GM12878 (cell line): ENCODE data around the gene FHOD3. TPM values are rescaled to one million over a fixed set of nuclear protein-coding genes. Genes with fewer than 3 reads are reported as not detected.

Experiments
- ATAC-seq: fragments of 200-7000 bp; cut with Tn5 transposase; 3 replicates; pipeline ENCODE4 v1.9.1; 2020; ENCODE audit warnings: mild to moderate bottlenecking, moderate library complexity
- BruUV-seq: library from RNA; stranded (reverse); fragments of 400-500 nt; replicated peaks from 2 replicates; lab custom pipeline; 2021; lab: Mats Ljungman, UMichigan
- CTCF ChIA-PET: fragments of 300-600 bp; sonication (Branson Sonifier 250); formaldehyde crosslinking; extraction: SDS; loops from one replicate; lab custom pipeline; 2021; ENCODE audit warnings: inconsistent platforms; lab: Yijun Ruan, JAX
- POLR2A ChIA-PET: fragments of 350-600 bp; formaldehyde crosslinking; extraction: SDS; loops from one replicate; lab custom pipeline; 2021; ENCODE audit warnings: inconsistent platforms; lab: Charles Lee
- RAD21 ChIA-PET: fragments of 300-600 bp; sonication (Branson Sonifier 250); formaldehyde crosslinking; loops from one replicate; lab custom pipeline; 2023; ENCODE audit warnings: antibody characterized with exemption; ENCODE audit not compliant: unreplicated experiment; lab: Charles Lee
- SMC1A ChIA-PET: fragments of 300-600 bp; sonication (Branson Sonifier 250); formaldehyde crosslinking; loops from one replicate; lab custom pipeline; 2023; ENCODE audit not compliant: unreplicated experiment, uncharacterized antibody; lab: Charles Lee
- DNase-seq: peaks from one replicate; pipeline ENCODE4 v3.0.0-alpha.2; 2011; ENCODE audit warnings: low read depth, low spot score
- FAIRE-seq: peaks from 3 replicates; lab custom pipeline; 2011; peaks lifted over from hg19 to GRCh38; lab: Jason Lieb, UNC
- H2AFZ ChIP-seq: 2 replicates; pipeline ENCODE4 v1.6.0; 2011; ENCODE audit warnings: low read depth, low read length, control low read depth; ENCODE audit not compliant: control insufficient read depth
- H3K27ac ChIP-seq: 2 replicates; pipeline ENCODE4 v1.5.1; 2011; ENCODE audit warnings: control low read depth; ENCODE audit not compliant: control insufficient read depth, insufficient read depth
- H3K27me3 ChIP-seq, 2 experiments: replicated peaks in 1 of 2; 2 replicates each; pipeline versions ENCODE4 v1.6.0 to v1.6.1; 2011; ENCODE audit warnings: low read length in 1 of 2; ENCODE audit not compliant: control insufficient read depth in 2 of 2, insufficient read depth in 2 of 2
- H3K36me3 ChIP-seq, 2 experiments: 2 replicates each; pipeline ENCODE4 v1.5.1; 2011; ENCODE audit warnings: low read length in 1 of 2; ENCODE audit not compliant: control insufficient read depth in 2 of 2, insufficient read depth in 2 of 2
- H3K4me1 ChIP-seq: 2 replicates; pipeline ENCODE4 v1.6.1; 2011; ENCODE audit warnings: mild to moderate bottlenecking, low read length, moderate library complexity, mixed read lengths; ENCODE audit not compliant: control insufficient read depth, insufficient read depth
- H3K4me2 ChIP-seq: 2 replicates; pipeline ENCODE4 v1.6.0; 2011; ENCODE audit warnings: control low read depth; ENCODE audit not compliant: control insufficient read depth, insufficient read depth
- H3K4me3 ChIP-seq: fragments of 200-600 bp; sonication (generic); 2 replicates; pipeline ENCODE4 v1.5.1; 2016
- H3K79me2 ChIP-seq: 2 replicates; pipeline ENCODE4 v1.6.0; 2011; ENCODE audit warnings: low read length; ENCODE audit not compliant: control insufficient read depth, insufficient read depth
- H3K9ac ChIP-seq: 2 replicates; pipeline ENCODE4 v1.8.0; 2011; ENCODE audit warnings: low read length, control low read depth, mixed read lengths; ENCODE audit not compliant: control insufficient read depth, insufficient read depth
- H3K9me3 ChIP-seq: replicated peaks from 3 replicates; pipeline ENCODE4 v1.5.1; 2011; ENCODE audit warnings: mild to moderate bottlenecking, low read length; ENCODE audit not compliant: control insufficient read depth, insufficient read depth
- H4K20me1 ChIP-seq: 2 replicates; pipeline ENCODE4 v1.6.0; 2011; ENCODE audit not compliant: control insufficient read depth, insufficient read depth
- CBFB ChIP-seq: IDR thresholded peaks from 2 replicates; pipeline ENCODE4 v1.6.1; 2016; ENCODE audit warnings: antibody characterized with exemption, low read depth
- CREB1 ChIP-seq: IDR thresholded peaks from 2 replicates; pipeline ENCODE4 v1.6.1; 2012; ENCODE audit warnings: low read depth, mild to moderate bottlenecking, inconsistent platforms
- CREM ChIP-seq: IDR thresholded peaks from 2 replicates; pipeline ENCODE4 v1.6.1; 2014; ENCODE audit warnings: antibody characterized with exemption, low read depth
- DPF2 ChIP-seq: fragments of 450-650 bp; IDR thresholded peaks from 2 replicates; pipeline ENCODE4 v1.6.1; 2017; ENCODE audit warnings: mild to moderate bottlenecking
- EED ChIP-seq: sonication (generic); IDR thresholded peaks from 2 replicates; pipeline ENCODE4 v1.6.1; 2016; ENCODE audit warnings: antibody characterized with exemption, low read depth
- EP300 ChIP-seq, 2 experiments: fragments of 150-350 bp in 1 of 2; IDR thresholded peaks; 2 replicates each; pipeline ENCODE4 v1.6.1; 2011 to 2012; ENCODE audit warnings: low read depth in 2 of 2, low read length in 2 of 2, borderline replicate concordance in 1 of 2, improper control_type of control experiment in 1 of 2, inconsistent platforms in 1 of 2; ENCODE audit not compliant: control insufficient read depth in 1 of 2
- IKZF2 ChIP-seq, 2 experiments: fragments of 450-650 bp; IDR thresholded peaks; 2 replicates each; pipeline ENCODE4 v1.6.1; 2017; ENCODE audit warnings: mild to moderate bottlenecking in 2 of 2, moderate library complexity in 2 of 2
- RUNX3 ChIP-seq: IDR thresholded peaks from 2 replicates; pipeline ENCODE4 v1.6.1; 2012; ENCODE audit warnings: low read length, inconsistent platforms
- SPI1 ChIP-seq: IDR thresholded peaks from 2 replicates; pipeline ENCODE4 v1.6.1; 2011; ENCODE audit warnings: low read depth, mild to moderate bottlenecking, low read length, moderate library complexity, borderline replicate concordance; ENCODE audit not compliant: insufficient read depth
- WGBS: methylation state at CpG from one replicate; pipeline ENCODE4 v1.1.6; 2016; ENCODE audit warnings: low lambda C conversion rate; ENCODE audit not compliant: insufficient replicate concordance, insufficient coverage; ENCODE audit errors: missing lambda C conversion rate; 5-methylcytosine and 5-hydroxymethylcytosine counted together
- in situ Hi-C: fragments of 300-500 bp; cut with MboI; formaldehyde crosslinking; loops from 9 replicates; pipeline ENCODE4 v1.14.3; 2018; ENCODE audit warnings: mixed read lengths
- intact Hi-C: fragments of 100-400 bp; cut with micrococcal nuclease; formaldehyde crosslinking; loops from one replicate; pipeline ENCODE4 v1.14.2; 2022; ENCODE audit not compliant: unreplicated experiment
- polyA plus RNA-seq, 11 experiments: library from polyadenylated mRNA; depleted of rRNA in 4 of 11; unstranded in 6 of 11; stranded (reverse) in 5 of 11; fragments of >200 nt; fragmentation: Nextera tagmentation in 4 of 11; fragmentation: Illumina TruSeq in 1 of 11; extraction: Ambion mirVana in 4 of 11; extraction: Trizol in 1 of 11; gene quantifications; 1 replicate in 1 of 11; 2 replicates in 10 of 11; pipeline versions ENCODE4 v1.2.1 to v1.2.3, GENCODE V29; 2011 to 2016; ENCODE audit warnings: inconsistent platforms in 2 of 11, missing spikeins in 2 of 11, low read depth in 1 of 11
- total RNA-seq, 4 experiments: library from RNA; depleted of rRNA in 3 of 4; stranded (reverse); fragments of >200 nt in 3 of 4; fragmentation: Illumina TruSeq in 1 of 4; extraction: Trizol in 1 of 4; gene quantifications; 2 replicates each; pipeline versions ENCODE4 v1.2.1 to v1.2.3, GENCODE V29; 2013 to 2021
- TF ChIP-seq, protein P1 (sequence below): fragments of 450-650 bp; IDR thresholded peaks from 2 replicates; pipeline ENCODE4 v1.6.1; 2016; ENCODE audit warnings: mild to moderate bottlenecking, moderate library complexity, borderline replicate concordance
- TF ChIP-seq, protein P2 (sequence below): IDR thresholded peaks from 2 replicates; pipeline ENCODE4 v1.6.1; 2012; ENCODE audit warnings: improper control_type of control experiment, low read depth, low read length; ENCODE audit not compliant: insufficient replicate concordance

FHOD3 gene
- total and polyA plus RNA-seq, 10 of the 15 experiments (the other 5 are each of a cell fraction or from before 2014, with no cell fraction given) = 0.77 to 26.7 (median 10.4) TPM

DNA sequence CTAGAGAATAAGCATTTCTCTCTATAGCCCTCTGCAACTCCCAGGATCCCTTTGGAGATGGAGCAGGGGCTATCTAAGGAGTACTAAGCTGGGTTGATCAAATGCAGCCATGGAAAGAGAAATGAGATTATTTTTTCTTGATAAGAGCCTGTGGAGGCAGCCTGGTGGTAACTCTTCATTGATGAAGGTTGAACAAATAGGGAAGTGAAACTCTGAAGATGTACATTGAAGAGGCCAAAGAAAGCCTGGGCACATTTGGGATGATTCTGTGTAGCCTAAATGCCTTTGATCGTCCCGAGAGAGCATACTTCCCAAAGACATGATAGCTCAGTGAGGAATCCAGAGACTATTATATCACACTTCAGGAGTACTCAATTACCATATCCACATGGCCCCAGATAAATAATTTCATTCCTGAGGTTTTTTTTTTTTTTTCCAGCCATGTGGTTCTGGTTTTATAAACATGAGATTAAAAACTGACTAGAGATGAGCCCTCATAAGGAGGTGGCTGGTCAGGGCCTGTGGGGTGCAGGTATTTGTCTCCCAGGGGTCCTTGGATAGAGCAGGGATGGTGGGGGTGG is 338.8 kb downstream of the FHOD3 start:
- FAIRE-seq = peak; percentile 18
- Histone ChIP-seq H3K4me3 (no peak overlapping the region), H3K4me2 (peak overlapping the region; percentile 87), H3K9ac (peak overlapping the region; percentile 42), H2AFZ (peak overlapping the region; percentile 28; the same call in 1 of the 2 replicates), H4K20me1 (no peaks in the 10 kb centered on the region), H3K79me2 (no peaks in the 10 kb centered on the region), H3K27ac (peak overlapping the region; percentile 94), H3K9me3 (no peaks in the 10 kb centered on the region), H3K4me1 (peaks cover 58% of the 10 kb centered on the region), H3K36me3 (no peaks in the 10 kb centered on the region), H3K27me3 (no peaks in the 10 kb centered on the region)
- 7% methylated on average over 2 of the region's 2 CpGs for WGBS
- ChIA-PET SMC1A (interaction anchor here (0.7 to 6.5 kb wide), 17 partner anchors 12 to 344 kb away, joined by 3 to 32 read pairs (median 4); no protein-coding TSS in a partner anchor), RAD21 (interaction anchor here (0.7 to 2.9 kb wide), 11 partner anchors 9 to 338 kb away, joined by 3 to 13 read pairs (median 3); no protein-coding TSS in a partner anchor), CTCF (interaction anchor here (0.7 to 1.9 kb wide), 6 partner anchors 12 to 585 kb away, joined by 3 to 7 read pairs (median 4); no protein-coding TSS in a partner anchor), POLR2A (interaction anchor here (1.2 to 1.9 kb wide), 2 partner anchors 14 to 18 kb away, joined by 3 to 5 read pairs; no protein-coding TSS in a partner anchor)
- peak; percentile 38 for ATAC-seq
- peak; percentile 50 for DNase-seq
- in situ Hi-C loops = no loop called here
- TF ChIP-seq IKZF2 (IDR thresholded peaks at IDR 0.05) = peak; percentile 25 to 32; a peak in 3 of 4 replicates
- 0 out of 2 replicates have a peak, but pooled peaks have one; percentile 31 for TF ChIP-seq DPF2
- 0 out of 4 replicates have a peak, but pooled peaks of 1 of the 2 experiments have one; percentile 13 for TF ChIP-seq EP300 (IDR thresholded peaks at IDR 0.05; ENCODE audit: borderline replicate concordance in 1 of 2, control insufficient read depth in 1 of 2, low read depth in 2 of 2, low read length in 2 of 2)
- TF ChIP-seq RUNX3 = peak; percentile 13; the same call in 1 of the 2 replicates
- TF ChIP-seq CREB1 = no peak
- peak; percentile 95 for TF ChIP-seq SPI1
- TF ChIP-seq, protein P1, sequence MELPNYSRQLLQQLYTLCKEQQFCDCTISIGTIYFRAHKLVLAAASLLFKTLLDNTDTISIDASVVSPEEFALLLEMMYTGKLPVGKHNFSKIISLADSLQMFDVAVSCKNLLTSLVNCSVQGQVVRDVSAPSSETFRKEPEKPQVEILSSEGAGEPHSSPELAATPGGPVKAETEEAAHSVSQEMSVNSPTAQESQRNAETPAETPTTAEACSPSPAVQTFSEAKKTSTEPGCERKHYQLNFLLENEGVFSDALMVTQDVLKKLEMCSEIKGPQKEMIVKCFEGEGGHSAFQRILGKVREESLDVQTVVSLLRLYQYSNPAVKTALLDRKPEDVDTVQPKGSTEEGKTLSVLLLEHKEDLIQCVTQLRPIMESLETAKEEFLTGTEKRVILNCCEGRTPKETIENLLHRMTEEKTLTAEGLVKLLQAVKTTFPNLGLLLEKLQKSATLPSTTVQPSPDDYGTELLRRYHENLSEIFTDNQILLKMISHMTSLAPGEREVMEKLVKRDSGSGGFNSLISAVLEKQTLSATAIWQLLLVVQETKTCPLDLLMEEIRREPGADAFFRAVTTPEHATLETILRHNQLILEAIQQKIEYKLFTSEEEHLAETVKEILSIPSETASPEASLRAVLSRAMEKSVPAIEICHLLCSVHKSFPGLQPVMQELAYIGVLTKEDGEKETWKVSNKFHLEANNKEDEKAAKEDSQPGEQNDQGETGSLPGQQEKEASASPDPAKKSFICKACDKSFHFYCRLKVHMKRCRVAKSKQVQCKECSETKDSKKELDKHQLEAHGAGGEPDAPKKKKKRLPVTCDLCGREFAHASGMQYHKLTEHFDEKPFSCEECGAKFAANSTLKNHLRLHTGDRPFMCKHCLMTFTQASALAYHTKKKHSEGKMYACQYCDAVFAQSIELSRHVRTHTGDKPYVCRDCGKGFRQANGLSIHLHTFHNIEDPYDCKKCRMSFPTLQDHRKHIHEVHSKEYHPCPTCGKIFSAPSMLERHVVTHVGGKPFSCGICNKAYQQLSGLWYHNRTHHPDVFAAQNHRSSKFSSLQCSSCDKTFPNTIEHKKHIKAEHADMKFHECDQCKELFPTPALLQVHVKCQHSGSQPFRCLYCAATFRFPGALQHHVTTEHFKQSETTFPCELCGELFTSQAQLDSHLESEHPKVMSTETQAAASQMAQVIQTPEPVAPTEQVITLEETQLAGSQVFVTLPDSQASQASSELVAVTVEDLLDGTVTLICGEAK = no peak
- TF ChIP-seq, protein P2, sequence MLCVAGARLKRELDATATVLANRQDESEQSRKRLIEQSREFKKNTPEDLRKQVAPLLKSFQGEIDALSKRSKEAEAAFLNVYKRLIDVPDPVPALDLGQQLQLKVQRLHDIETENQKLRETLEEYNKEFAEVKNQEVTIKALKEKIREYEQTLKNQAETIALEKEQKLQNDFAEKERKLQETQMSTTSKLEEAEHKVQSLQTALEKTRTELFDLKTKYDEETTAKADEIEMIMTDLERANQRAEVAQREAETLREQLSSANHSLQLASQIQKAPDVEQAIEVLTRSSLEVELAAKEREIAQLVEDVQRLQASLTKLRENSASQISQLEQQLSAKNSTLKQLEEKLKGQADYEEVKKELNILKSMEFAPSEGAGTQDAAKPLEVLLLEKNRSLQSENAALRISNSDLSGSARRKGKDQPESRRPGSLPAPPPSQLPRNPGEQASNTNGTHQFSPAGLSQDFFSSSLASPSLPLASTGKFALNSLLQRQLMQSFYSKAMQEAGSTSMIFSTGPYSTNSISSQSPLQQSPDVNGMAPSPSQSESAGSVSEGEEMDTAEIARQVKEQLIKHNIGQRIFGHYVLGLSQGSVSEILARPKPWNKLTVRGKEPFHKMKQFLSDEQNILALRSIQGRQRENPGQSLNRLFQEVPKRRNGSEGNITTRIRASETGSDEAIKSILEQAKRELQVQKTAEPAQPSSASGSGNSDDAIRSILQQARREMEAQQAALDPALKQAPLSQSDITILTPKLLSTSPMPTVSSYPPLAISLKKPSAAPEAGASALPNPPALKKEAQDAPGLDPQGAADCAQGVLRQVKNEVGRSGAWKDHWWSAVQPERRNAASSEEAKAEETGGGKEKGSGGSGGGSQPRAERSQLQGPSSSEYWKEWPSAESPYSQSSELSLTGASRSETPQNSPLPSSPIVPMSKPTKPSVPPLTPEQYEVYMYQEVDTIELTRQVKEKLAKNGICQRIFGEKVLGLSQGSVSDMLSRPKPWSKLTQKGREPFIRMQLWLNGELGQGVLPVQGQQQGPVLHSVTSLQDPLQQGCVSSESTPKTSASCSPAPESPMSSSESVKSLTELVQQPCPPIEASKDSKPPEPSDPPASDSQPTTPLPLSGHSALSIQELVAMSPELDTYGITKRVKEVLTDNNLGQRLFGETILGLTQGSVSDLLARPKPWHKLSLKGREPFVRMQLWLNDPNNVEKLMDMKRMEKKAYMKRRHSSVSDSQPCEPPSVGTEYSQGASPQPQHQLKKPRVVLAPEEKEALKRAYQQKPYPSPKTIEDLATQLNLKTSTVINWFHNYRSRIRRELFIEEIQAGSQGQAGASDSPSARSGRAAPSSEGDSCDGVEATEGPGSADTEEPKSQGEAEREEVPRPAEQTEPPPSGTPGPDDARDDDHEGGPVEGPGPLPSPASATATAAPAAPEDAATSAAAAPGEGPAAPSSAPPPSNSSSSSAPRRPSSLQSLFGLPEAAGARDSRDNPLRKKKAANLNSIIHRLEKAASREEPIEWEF = peak; percentile 64
- no peak for TF ChIP-seq CBFB
- TF ChIP-seq CREM = 0 out of 2 replicates have a peak, but pooled peaks have one; percentile 8
- peak; percentile 66; the same call in 1 of the 2 replicates for TF ChIP-seq EED
- intact Hi-C loops = loop anchor here (5.0 kb wide), 2 partner anchors 64 to 139 kb away; no protein-coding TSS in a partner anchor
- no TSS peak for BruUV-seq
